ENCODE results near the gene SGMS1. TPM values are rescaled to one million over a fixed set of nuclear protein-coding genes. Genes with fewer than 3 reads are reported as not detected.

Gene SGMS1
- total RNA-seq, 4 donors from 2014 or later: 107 to 234 (median 134) TPM

DNA sequence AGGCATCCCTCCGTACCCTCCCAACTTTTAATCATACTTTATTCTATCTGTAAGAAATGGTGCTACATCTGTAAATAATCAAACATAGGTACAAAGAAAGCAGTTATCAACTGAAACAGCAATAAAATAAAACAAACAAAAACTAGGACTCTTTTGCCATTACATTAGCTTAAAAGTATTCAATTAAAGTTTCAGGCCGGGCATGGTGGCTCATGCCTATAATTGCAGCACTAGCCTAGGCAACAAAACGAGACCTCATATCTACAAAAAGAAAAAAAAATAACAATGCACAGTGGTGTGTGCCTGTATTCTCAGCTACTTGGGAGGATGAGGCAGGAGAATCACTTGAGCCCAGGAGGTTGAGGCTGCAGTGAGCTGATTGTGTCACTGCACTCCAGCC is 161.9 kb downstream of the SGMS1 start:
- Histone ChIP-seq H3K27ac (no peak overlapping the region), H3K9me3 (no peaks in the 10 kb centered on the region), H3K4me1 (peaks cover 0 to 10% (median 4%) of the 10 kb centered on the region in 4 donors), H3K4me3 (no peak overlapping the region), H3K27me3 (no peaks in the 10 kb centered on the region), H3K36me3 (peaks cover 0 to 10% (median 0%) of the 10 kb centered on the region in 3 donors)
- WGBS, 2 donors: 73 to 76% methylated on average over 3 of the region's 3 CpGs
- no peak for DNase-seq (ENCODE audit: low spot score in 2 of 2)
- no peak for TF ChIP-seq POLR2A (IDR thresholded peaks at IDR 0.05)
- no peak for TF ChIP-seq EP300 (IDR thresholded peaks at IDR 0.05)
- TF ChIP-seq CTCF (IDR thresholded peaks at IDR 0.05): no peak

GRCh38 chr10:50461123-50461522 is 162.6 kb downstream of the SGMS1 start:
- WGBS, 2 donors: 73 to 81% methylated on average over 1 of the region's 1 CpG
- H3K4me1 ChIP-seq: peaks cover 0 to 10% (median 4%) of the 10 kb centered on the region in 4 donors
- no peak for DNase-seq (ENCODE audit: low spot score in 2 of 2)

GRCh38 chr10:50456719-50457118 is 167.0 kb downstream of the SGMS1 start:
- Histone ChIP-seq H3K27me3 (no peaks in the 10 kb centered on the region), H3K9me3 (no peaks in the 10 kb centered on the region), H3K27ac (no peak overlapping the region), H3K4me1 (peaks cover 0 to 8% (median 0%) of the 10 kb centered on the region in 4 donors), H3K4me3 (no peak overlapping the region), H3K36me3 (peaks cover 0 to 15% (median 0%) of the 10 kb centered on the region in 3 donors)
- DNase-seq (ENCODE audit: low spot score in 2 of 2): no peak
- TF ChIP-seq CTCF (IDR thresholded peaks at IDR 0.05) (no peak), POLR2A (IDR thresholded peaks at IDR 0.05) (no peak), EP300 (IDR thresholded peaks at IDR 0.05) (no peak)
- 93 to 97% methylated on average over 2 of the region's 2 CpGs for WGBS, 2 donors

More at GRCh38 chr10:50461123-50461522, 162.6 kb downstream of the SGMS1 start:
- H3K4me3 ChIP-seq: no peak overlapping the region
- no peak overlapping the region for H3K27ac ChIP-seq
- TF ChIP-seq CTCF (IDR thresholded peaks at IDR 0.05) (no peak), POLR2A (IDR thresholded peaks at IDR 0.05) (no peak), EP300 (IDR thresholded peaks at IDR 0.05) (no peak)
- H3K36me3 ChIP-seq: peaks cover 0 to 15% (median 0%) of the 10 kb centered on the region in 3 donors
- no peaks in the 10 kb centered on the region for H3K9me3 ChIP-seq
- no peaks in the 10 kb centered on the region for H3K27me3 ChIP-seq

- H3K36me3 ChIP-seq: peaks cover 0 to 5% (median 0%) of the 10 kb centered on the region in 3 donors
- 47 to 53% methylated on average over 1 of the region's 1 CpG for WGBS, 2 donors
Observed at GRCh38 chr10:50453940-50454339, 169.8 kb downstream of the SGMS1 start.

GRCh38 chr10:50452603-50453002 is 171.2 kb downstream of the SGMS1 start:
- no peak for DNase-seq (ENCODE audit: low spot score in 2 of 2)
- Histone ChIP-seq H3K27ac (no peak overlapping the region), H3K36me3 (peaks cover 0 to 5% (median 0%) of the 10 kb centered on the region in 3 donors), H3K4me1 (peaks cover 0 to 5% (median 0%) of the 10 kb centered on the region in 4 donors), H3K27me3 (no peaks in the 10 kb centered on the region), H3K9me3 (no peaks in the 10 kb centered on the region), H3K4me3 (no peak overlapping the region)
- TF ChIP-seq EP300 (IDR thresholded peaks at IDR 0.05): no peak
- no peak for TF ChIP-seq CTCF (IDR thresholded peaks at IDR 0.05)
- TF ChIP-seq POLR2A (IDR thresholded peaks at IDR 0.05): no peak
- 74 to 75% methylated on average over 2 of the region's 2 CpGs for WGBS, 2 donors

More at GRCh38 chr10:50453940-50454339, 169.8 kb downstream of the SGMS1 start:
- no peak overlapping the region for H3K4me3 ChIP-seq
- peaks cover 0 to 5% (median 0%) of the 10 kb centered on the region in 4 donors for H3K4me1 ChIP-seq
- H3K27ac ChIP-seq: no peak overlapping the region
- no peaks in the 10 kb centered on the region for H3K9me3 ChIP-seq
- TF ChIP-seq POLR2A (IDR thresholded peaks at IDR 0.05): no peak
- no peak for TF ChIP-seq EP300 (IDR thresholded peaks at IDR 0.05)
- no peak for TF ChIP-seq CTCF (IDR thresholded peaks at IDR 0.05)
- DNase-seq (ENCODE audit: low spot score in 2 of 2): no peak
- H3K27me3 ChIP-seq: no peaks in the 10 kb centered on the region
